Adrenal gland (tissue), 5 donors: ENCODE data around the gene NOX4.

Experiments
- CTCF ChIP-seq, 6 experiments: fragments of 450-650 bp in 4 of 6; fragments of 200-600 bp in 2 of 6; sonication (generic) in 1 of 6; IDR thresholded peaks; 1 replicate in 5 of 6; 2 replicates in 1 of 6; pipeline versions ENCODE4 v1.5.1 to v1.8.0; 2016 to 2021; ENCODE audit warnings: antibody characterized with exemption in 6 of 6, mild to moderate bottlenecking in 2 of 6, moderate library complexity in 1 of 6
- POLR2A ChIP-seq, 2 donors: fragments of 450-650 bp; IDR thresholded peaks; one replicate each; pipeline ENCODE4 v1.6.1; 2017; ENCODE audit warnings: antibody characterized with exemption in 2 of 2, mild to moderate bottlenecking in 2 of 2, moderate library complexity in 1 of 2
- donor health status: DM: no; HTN: no; CAD: no.

DNA sequence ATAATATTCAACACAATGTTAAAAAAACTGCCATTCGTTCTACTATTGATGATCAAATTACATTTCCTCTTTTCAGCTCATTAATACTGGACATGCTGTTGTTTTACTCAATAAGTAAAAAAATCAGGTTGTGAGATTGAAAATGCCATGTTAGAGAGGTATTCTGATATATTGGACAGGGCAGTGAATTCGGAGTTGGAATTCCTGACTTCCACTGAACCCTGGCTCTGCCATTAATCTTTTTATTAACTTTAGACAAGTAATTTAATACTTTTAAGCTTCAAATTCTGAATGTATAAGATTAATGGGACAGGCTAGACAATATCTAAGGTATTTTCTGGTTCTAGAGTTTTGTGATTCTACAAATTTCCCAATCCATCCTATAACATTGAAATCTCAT lies 12.2 kb upstream of the NOX4 start:
- TF ChIP-seq CTCF (IDR thresholded peaks at IDR 0.05) (no peak), POLR2A (IDR thresholded peaks at IDR 0.05) (no peak)
